ENCODE results near the gene TAS2R8. TPM values are rescaled to one million over a fixed set of nuclear protein-coding genes. Genes with fewer than 3 reads are reported as not detected.

Gene TAS2R8, protein sequence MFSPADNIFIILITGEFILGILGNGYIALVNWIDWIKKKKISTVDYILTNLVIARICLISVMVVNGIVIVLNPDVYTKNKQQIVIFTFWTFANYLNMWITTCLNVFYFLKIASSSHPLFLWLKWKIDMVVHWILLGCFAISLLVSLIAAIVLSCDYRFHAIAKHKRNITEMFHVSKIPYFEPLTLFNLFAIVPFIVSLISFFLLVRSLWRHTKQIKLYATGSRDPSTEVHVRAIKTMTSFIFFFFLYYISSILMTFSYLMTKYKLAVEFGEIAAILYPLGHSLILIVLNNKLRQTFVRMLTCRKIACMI
- polyA plus RNA-seq: not detected in 2 replicates

DNA sequence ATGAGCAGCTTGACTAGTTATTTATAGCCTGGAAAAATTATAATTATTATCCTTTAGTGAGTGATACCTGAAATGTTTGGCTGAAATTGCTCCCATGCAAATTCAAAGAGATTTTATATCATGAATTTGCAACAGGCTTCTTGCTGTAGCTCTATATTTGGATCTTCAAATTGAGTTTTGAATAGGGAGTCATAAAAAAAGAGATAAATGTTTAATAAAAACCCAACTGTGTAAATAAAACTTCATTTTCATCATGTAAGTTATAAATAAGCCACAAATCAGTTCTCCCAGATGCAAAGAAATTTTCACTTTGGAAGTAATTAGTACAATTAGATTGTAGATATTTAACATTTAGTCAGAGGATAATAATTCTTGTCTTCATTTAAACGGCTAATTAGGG is at the start of gene TAS2R8:
Gene TAS2R8 (minus strand): TSS at position 101 of the 400 bp plus-strand sequence. CDS start 306 bp downstream, outside the sequence.

DNA sequence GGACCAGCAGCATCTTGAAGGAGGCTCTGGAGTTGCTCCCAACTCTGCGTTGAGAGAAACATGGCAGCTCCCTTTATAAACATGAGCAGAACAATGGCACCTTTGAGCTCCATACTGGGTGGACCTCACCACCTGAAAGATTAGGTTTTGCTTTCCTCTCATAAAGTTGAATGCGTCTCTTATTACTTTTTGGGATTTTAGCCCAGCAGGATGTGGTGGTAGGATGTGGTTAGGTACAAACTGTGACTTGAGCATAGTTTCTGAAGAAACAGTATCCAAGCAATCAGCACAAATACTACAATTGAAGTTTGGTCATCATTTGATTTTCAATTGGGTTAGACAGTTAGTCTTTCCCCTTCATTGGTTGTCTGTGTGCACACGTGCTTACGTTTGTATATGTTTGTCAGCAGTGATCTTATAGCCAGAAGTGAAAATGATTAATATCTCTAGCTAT is 42.4 kb upstream of the TAS2R8 start, which contains the start of gene PRR4:
Gene PRR4 (minus strand): TSS at position 51 of the 454 bp plus-strand sequence. CDS start 38 bp downstream, at position 13.

DNA sequence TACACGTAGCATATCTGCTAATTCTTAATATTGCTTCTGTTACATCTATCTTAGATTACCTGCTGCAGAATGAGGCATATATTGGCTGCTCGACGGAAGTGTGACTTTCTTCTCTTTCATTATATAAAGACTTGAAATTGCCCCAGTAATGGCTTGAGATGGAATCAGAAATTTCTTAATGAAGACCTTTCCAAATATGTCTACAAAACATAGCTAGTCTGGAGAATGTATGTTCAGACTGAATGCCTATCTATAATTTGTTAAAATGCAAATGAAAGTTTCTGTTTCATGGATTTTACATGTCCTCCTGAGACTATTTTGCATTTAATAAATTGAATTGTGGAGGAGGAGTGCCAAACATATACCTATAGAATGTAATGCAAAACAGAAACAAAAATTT is 19.2 kb upstream of the TAS2R8 start, which contains the start of gene TAS2R10:
Gene TAS2R10 (minus strand): TSS at position 101 of the 400 bp plus-strand sequence. CDS start 89 bp downstream, at position 12.

DNA sequence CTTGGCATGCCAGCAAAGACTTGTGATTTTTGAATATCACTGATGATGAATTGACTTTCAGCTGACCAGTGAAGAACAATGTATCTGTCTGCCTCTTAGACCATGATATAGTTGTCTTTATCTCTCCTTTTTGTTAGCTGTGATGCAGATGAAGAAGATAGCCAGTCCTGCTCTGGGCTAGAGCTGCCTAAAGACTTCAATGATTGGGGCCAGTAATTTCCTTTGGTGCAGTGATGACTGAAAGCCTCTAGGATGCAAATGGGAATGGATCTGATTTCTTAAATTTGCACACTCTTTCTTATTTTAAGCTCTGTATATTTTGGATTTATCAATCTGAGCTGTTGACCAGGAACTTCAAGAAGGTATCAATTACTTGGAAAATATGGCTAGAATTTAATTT is 3.0 kb upstream of the TAS2R8 start, which contains the start of gene TAS2R9:
Gene TAS2R9 (minus strand): TSS at position 101 of the 400 bp plus-strand sequence. CDS start 93 bp downstream, at position 8.

DNA sequence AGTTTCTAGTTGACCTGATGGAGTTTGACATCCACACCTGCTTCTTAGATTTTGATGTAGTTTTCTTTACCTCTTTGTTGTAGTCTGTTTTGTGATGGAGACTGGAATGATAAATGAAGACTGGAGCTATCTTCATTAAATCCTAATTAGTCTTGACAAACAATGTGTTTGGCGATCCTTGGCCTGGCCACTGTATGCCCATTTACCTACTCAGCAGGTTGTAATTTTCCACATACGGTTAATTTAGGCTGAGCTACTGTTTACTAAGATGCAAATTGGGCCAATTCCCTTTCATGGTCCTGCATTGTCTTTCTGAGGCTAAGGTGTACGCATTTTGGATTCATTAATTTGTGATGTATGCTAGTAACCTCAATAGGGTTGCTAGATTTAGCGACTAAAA is 4.5 kb downstream of the TAS2R8 start, which contains the start of gene TAS2R7:
Gene TAS2R7 (minus strand): TSS at position 41 of the 400 bp plus-strand sequence. CDS start 57 bp downstream, outside the sequence.

Other genes starting within 250 kb of the TAS2R8 start
- gene MAGOHB, start 193.7 kb downstream of the TAS2R8 start, polyA plus RNA-seq: 54.1 and 67.0 TPM in 2 replicates
- 0.50 TPM in 1 of 2 replicates, not detected in the other for gene STYK1, start 133.2 kb downstream of the TAS2R8 start, polyA plus RNA-seq
- gene YBX3, start 84.0 kb downstream of the TAS2R8 start, polyA plus RNA-seq: 1.5 and 2.4 TPM in 2 replicates
- gene TAS2R7, start 4.7 kb downstream of the TAS2R8 start, polyA plus RNA-seq: 0.30 TPM in 1 of 2 replicates, not detected in the other
- not detected in 2 replicates for gene TAS2R9, start 2.9 kb upstream of the TAS2R8 start, polyA plus RNA-seq
- 3.4 and 4.6 TPM in 2 replicates for gene TAS2R10, start 19.1 kb upstream of the TAS2R8 start, polyA plus RNA-seq
- 17.7 and 22.1 TPM in 2 replicates for gene PRR4, start 42.2 kb upstream of the TAS2R8 start, polyA plus RNA-seq
- gene PRH1, start 77.0 kb upstream of the TAS2R8 start, polyA plus RNA-seq: 31.6 and 47.9 TPM in 2 replicates
- 0.20 and 0.54 TPM in 2 replicates for gene TAS2R13, start 102.3 kb upstream of the TAS2R8 start, polyA plus RNA-seq
- not detected in 2 replicates for gene PRH2, start 122.0 kb upstream of the TAS2R8 start, polyA plus RNA-seq
- 10.0 and 17.3 TPM in 2 replicates for gene TAS2R14, start 132.0 kb upstream of the TAS2R8 start, polyA plus RNA-seq
- gene TAS2R50, start 179.6 kb upstream of the TAS2R8 start, polyA plus RNA-seq: not detected in 2 replicates
- 0.87 TPM in 1 of 2 replicates, not detected in the other for gene TAS2R20, start 191.0 kb upstream of the TAS2R8 start, polyA plus RNA-seq
- gene TAS2R19, start 215.3 kb upstream of the TAS2R8 start, polyA plus RNA-seq: 0.81 and 2.3 TPM in 2 replicates
- gene TAS2R31, start 224.1 kb upstream of the TAS2R8 start, polyA plus RNA-seq: not detected in 2 replicates

All from Purkinje cell (primary cell).